ENCODE results near the gene OSBPL1A.
"Not testable (repeated sequence)": the region's sequence is repeated elsewhere in the genome, so short reads cannot be mapped to it uniquely, and the experiment has no call there.

OSBPL1A gene

DNA sequence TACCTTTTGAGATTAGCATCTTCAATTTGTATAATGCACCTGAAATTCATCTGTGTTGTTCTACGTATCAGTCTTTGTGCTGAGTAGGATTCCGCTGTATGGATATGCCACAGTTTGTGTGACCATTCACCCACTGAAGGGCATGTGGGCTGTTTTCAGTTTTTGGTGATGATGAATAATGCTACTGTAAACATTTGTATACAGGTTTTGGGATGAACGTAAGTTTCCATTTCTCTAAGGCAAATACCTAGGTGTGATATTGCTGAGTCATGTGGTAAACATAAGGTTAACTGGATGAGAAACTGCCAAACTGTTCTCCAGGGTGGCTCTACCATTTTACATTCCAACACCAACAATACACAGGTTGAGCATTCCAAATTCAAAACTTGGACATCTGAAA lies 223.6 kb downstream of the OSBPL1A start:
- CTCF ChIA-PET = no interaction called here

DNA sequence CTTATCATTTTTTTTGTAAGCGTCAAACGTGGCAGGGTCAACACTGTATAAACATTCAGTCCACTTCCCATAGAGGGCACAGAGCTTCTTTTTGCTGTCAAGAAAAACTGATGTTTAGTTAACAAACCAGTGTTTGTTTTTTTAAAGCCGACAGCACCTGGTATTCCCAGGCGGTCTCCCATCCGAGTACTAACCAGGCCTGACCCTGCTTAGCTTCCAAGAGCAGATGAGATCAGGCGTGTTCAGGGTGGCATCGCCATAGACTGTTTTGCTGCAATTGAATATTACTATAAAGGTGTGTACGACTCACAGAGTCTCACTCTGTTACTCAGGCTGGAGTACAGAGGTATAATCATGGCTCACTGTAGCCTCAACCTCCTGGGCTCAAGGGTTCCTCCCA lies 227.3 kb downstream of the OSBPL1A start:
- CTCF ChIA-PET = no interaction called here
- TF ChIP-seq HDGF (IDR thresholded peaks at IDR 0.05; ENCODE audit: borderline replicate concordance) = no peak
- TF ChIP-seq CTBP1 (IDR thresholded peaks at IDR 0.05; ENCODE audit: borderline replicate concordance) = no peak
- TF ChIP-seq FOXM1 (IDR thresholded peaks at IDR 0.05; ENCODE audit: borderline replicate concordance) = no peak
- no peak for TF ChIP-seq LEF1 (IDR thresholded peaks at IDR 0.05; ENCODE audit: borderline replicate concordance)
- TF ChIP-seq ZNF384 (IDR thresholded peaks at IDR 0.05) = no peak
- no peak for TF ChIP-seq TARDBP (IDR thresholded peaks at IDR 0.05)
- TF ChIP-seq ARNT (IDR thresholded peaks at IDR 0.05) = no peak
- TF ChIP-seq SP1 (IDR thresholded peaks at IDR 0.05) = no peak
- POLR2A ChIA-PET = no interaction called here
- DNase-seq (ENCODE audit: extremely low spot score) = no peak

More for the DNA sequence above, 223.6 kb downstream of the OSBPL1A start:
- TF ChIP-seq ELF4 (IDR thresholded peaks at IDR 0.05) (no peak), CTBP1 (IDR thresholded peaks at IDR 0.05; ENCODE audit: borderline replicate concordance) (no peak), NFRKB (IDR thresholded peaks at IDR 0.05) (no peak), SUZ12 (IDR thresholded peaks at IDR 0.05) (no peak), BHLHE40 (IDR thresholded peaks at IDR 0.05; ENCODE audit: borderline replicate concordance) (no peak), L3MBTL2 (conservative IDR thresholded peaks at IDR 0.05) (no peak), HDGF (IDR thresholded peaks at IDR 0.05; ENCODE audit: borderline replicate concordance) (no peak), FOXK2 (IDR thresholded peaks at IDR 0.05) (no peak), PKNOX1 (IDR thresholded peaks at IDR 0.05) (no peak), FOXM1 (IDR thresholded peaks at IDR 0.05; ENCODE audit: borderline replicate concordance) (no peak), TARDBP (IDR thresholded peaks at IDR 0.05) (no peak), LEF1 (IDR thresholded peaks at IDR 0.05; ENCODE audit: borderline replicate concordance) (no peak)
- POLR2A ChIA-PET = no interaction called here
- DNase-seq (ENCODE audit: extremely low spot score) = no peak

DNA sequence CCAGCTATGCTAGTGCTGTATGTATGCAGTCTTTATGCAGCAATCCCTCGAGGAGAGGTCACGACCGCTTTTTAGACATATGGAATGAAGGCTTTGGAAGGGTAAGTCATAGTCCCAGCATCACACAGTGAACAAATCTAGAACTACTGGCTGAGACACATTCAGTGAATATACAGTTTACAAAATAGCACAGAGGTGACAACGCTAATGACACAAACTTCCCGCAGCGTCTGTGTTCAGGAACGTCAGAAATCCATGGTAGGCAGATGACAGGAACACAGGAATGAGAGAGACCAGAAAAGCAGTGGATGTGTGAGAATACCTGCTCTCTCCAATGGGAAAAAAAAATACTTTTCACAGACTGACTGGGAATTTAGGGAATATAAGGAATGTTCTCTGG lies 229.1 kb downstream of the OSBPL1A start:
- POLR2A ChIA-PET = interaction anchor here (1.3 kb wide), 1 partner anchor 30 kb away, joined by 3 read pairs; the partner anchor contains the start of gene CABYR
- no peak for DNase-seq (ENCODE audit: extremely low spot score)
- CTCF ChIA-PET = interaction anchor here (1.5 kb wide), 1 partner anchor 9 kb away, joined by 3 read pairs; no protein-coding TSS in a partner anchor
- TF ChIP-seq FOXK2 (IDR thresholded peaks at IDR 0.05) = no peak

- no peak for DNase-seq (ENCODE audit: extremely low spot score)
- CTCF ChIA-PET = interaction anchor here (2.0 kb wide), 1 partner anchor 15 kb away, joined by 5 read pairs; no protein-coding TSS in a partner anchor
- no peak for TF ChIP-seq HDGF (IDR thresholded peaks at IDR 0.05; ENCODE audit: borderline replicate concordance)
- POLR2A ChIA-PET = no interaction called here
Observed at GRCh38 chr18:24161304-24161703, 236.3 kb downstream of the OSBPL1A start.

GRCh38 chr18:24160086-24160485 lies 237.5 kb downstream of the OSBPL1A start:
- ChIA-PET POLR2A (no interaction called here), CTCF (no interaction called here)
- DNase-seq (ENCODE audit: extremely low spot score) = no peak
- TF ChIP-seq ZNF384 (IDR thresholded peaks at IDR 0.05) (no peak), L3MBTL2 (conservative IDR thresholded peaks at IDR 0.05) (no peak), ELF4 (IDR thresholded peaks at IDR 0.05) (no peak), SUZ12 (IDR thresholded peaks at IDR 0.05) (no peak), BHLHE40 (IDR thresholded peaks at IDR 0.05; ENCODE audit: borderline replicate concordance) (no peak), HDGF (IDR thresholded peaks at IDR 0.05; ENCODE audit: borderline replicate concordance) (no peak), NFRKB (IDR thresholded peaks at IDR 0.05) (no peak), SP1 (IDR thresholded peaks at IDR 0.05) (no peak), FOXM1 (IDR thresholded peaks at IDR 0.05; ENCODE audit: borderline replicate concordance) (no peak), FOXA1 (IDR thresholded peaks at IDR 0.05) (no peak), PKNOX1 (IDR thresholded peaks at IDR 0.05) (no peak), LEF1 (IDR thresholded peaks at IDR 0.05; ENCODE audit: borderline replicate concordance) (no peak), TARDBP (IDR thresholded peaks at IDR 0.05) (no peak), FOXK2 (IDR thresholded peaks at IDR 0.05) (no peak), ARNT (IDR thresholded peaks at IDR 0.05) (no peak), CTBP1 (IDR thresholded peaks at IDR 0.05; ENCODE audit: borderline replicate concordance) (no peak)

DNA sequence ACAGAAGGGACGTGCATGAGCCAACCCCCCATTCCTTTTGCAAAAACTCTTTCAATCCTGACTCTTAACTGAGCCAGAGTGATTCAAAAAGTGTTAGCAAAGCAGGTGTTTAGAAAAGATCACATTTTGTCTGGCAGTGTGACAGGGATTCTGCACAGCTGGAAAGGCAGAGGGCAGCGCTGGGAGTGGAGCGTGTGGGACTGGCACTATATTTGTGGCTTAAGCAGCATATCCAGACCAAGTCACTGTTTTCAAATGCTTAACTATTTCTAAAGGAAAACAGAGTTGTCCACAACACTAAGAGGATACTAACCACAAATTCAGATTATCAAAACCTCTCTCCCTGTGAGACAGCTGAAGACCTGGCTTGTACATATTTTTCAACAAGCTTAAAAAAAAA lies 239.8 kb downstream of the OSBPL1A start:
- TF ChIP-seq FOXA1 (IDR thresholded peaks at IDR 0.05) (no peak), ARNT (IDR thresholded peaks at IDR 0.05) (no peak)
- ChIA-PET CTCF (no interaction called here), POLR2A (interaction anchor here (2.7 kb wide), 1 partner anchor 19 kb away, joined by 13 read pairs; the partner anchor contains the start of gene CABYR)
- DNase-seq (ENCODE audit: extremely low spot score) = no peak

DNA sequence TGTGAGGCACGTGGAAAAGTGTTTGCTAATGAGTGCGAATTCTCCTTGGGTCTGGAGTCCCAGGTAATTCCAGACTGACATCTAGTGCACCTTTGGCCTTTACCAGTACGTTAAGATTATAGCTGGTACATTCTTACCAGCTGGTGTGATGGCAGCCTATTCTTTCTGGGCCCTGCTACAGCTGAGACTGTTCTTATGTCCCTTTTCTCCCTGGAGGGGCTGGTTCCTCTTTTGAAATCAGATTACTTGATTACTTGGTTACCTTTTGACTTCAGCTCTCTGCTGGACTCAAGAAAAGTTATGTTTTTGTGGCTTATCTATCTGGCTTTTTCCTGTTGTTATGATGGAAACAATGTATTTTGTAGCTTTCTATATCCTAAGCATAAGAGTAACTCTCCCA lies 244.2 kb downstream of the OSBPL1A start:
- ChIA-PET POLR2A (interaction anchor here (2.3 kb wide), 1 partner anchor 15 kb away, joined by 14 read pairs; the partner anchor contains the start of gene CABYR), CTCF (no interaction called here)
- no peak for TF ChIP-seq PKNOX1 (IDR thresholded peaks at IDR 0.05)
- TF ChIP-seq FOXA1 (IDR thresholded peaks at IDR 0.05) = no peak
- no peak for TF ChIP-seq NFRKB (IDR thresholded peaks at IDR 0.05)
- TF ChIP-seq L3MBTL2 (conservative IDR thresholded peaks at IDR 0.05) = no peak
- TF ChIP-seq ARNT (IDR thresholded peaks at IDR 0.05) = no peak
- no peak for TF ChIP-seq SUZ12 (IDR thresholded peaks at IDR 0.05)
- no peak for TF ChIP-seq SP1 (IDR thresholded peaks at IDR 0.05)
- no peak for TF ChIP-seq TARDBP (IDR thresholded peaks at IDR 0.05)
- TF ChIP-seq ELF4 (IDR thresholded peaks at IDR 0.05) = no peak
- TF ChIP-seq BHLHE40 (IDR thresholded peaks at IDR 0.05; ENCODE audit: borderline replicate concordance) = no peak
- no peak for TF ChIP-seq CTBP1 (IDR thresholded peaks at IDR 0.05; ENCODE audit: borderline replicate concordance)
- no peak for TF ChIP-seq FOXK2 (IDR thresholded peaks at IDR 0.05)
- no peak for TF ChIP-seq FOXM1 (IDR thresholded peaks at IDR 0.05; ENCODE audit: borderline replicate concordance)
- no peak for TF ChIP-seq HDGF (IDR thresholded peaks at IDR 0.05; ENCODE audit: borderline replicate concordance)
- no peak for TF ChIP-seq LEF1 (IDR thresholded peaks at IDR 0.05; ENCODE audit: borderline replicate concordance)
- TF ChIP-seq ZNF384 (IDR thresholded peaks at IDR 0.05) = no peak
- no peak for DNase-seq (ENCODE audit: extremely low spot score)

DNA sequence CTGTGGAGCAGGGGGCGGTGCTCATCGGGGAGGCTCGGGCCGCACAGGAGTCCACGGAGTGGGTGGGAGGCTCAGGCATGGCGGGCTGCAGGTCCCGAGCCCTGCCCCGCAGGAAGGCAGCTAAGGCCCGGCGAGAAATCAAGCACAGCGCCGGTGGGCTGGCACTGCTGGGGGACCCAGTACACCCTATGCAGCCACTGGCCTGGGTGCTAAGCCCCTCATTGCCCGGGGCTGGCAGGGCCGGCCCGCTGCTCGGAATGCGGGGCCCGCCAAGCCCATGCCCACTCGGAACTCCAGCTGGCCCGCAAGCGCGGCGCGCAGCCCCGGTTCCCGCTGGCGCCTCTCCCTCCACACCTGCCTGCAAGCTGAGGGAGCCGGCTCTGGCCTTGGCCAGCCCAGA lies 248.0 kb downstream of the OSBPL1A start:
- CTCF ChIA-PET; DNase-seq (ENCODE audit: extremely low spot score): not testable (repeated sequence)
- POLR2A ChIA-PET = interaction anchor here (1.6 kb wide), 1 partner anchor 11 kb away, joined by 11 read pairs; the partner anchor contains the start of gene CABYR
